DOHH2 (cell line): ENCODE data around the gene KIAA1549.

Experiments
- H3F3A ChIP-seq: fragments of 200-600 bp; sonication (generic), shearing (Covaris generic); 2 replicates; pipeline ENCODE4 v1.6.0; 2016; ENCODE audit warnings: antibody characterized with exemption, mild to moderate bottlenecking; ENCODE audit not compliant: control insufficient read depth, insufficient read depth
- H3K27ac ChIP-seq: fragments of 200-600 bp; sonication (generic); 2 replicates; pipeline ENCODE4 v1.5.1; 2014; ENCODE audit warnings: low read depth, mild to moderate bottlenecking, low read length, moderate library complexity
- H3K27me3 ChIP-seq: fragments of 200-600 bp; sonication (generic); 2 replicates; pipeline ENCODE4 v1.6.1; 2014; ENCODE audit warnings: mild to moderate bottlenecking, low read length, mixed read lengths; ENCODE audit not compliant: control insufficient read depth
- H3K36me3 ChIP-seq: fragments of 200-600 bp; sonication (generic); 2 replicates; pipeline ENCODE4 v1.6.1; 2014; ENCODE audit warnings: mild to moderate bottlenecking, low read length, moderate library complexity, mixed read lengths; ENCODE audit not compliant: control insufficient read depth
- H3K4me1 ChIP-seq: fragments of 200-600 bp; sonication (generic); 2 replicates; pipeline ENCODE4 v1.6.1; 2014; ENCODE audit warnings: mild to moderate bottlenecking, low read length, mixed read lengths; ENCODE audit not compliant: control insufficient read depth
- H3K4me2 ChIP-seq: fragments of 200-600 bp; sonication (generic); 2 replicates; pipeline ENCODE4 v1.6.0; 2014; ENCODE audit warnings: mild to moderate bottlenecking, low read length, moderate library complexity
- H3K4me3 ChIP-seq: fragments of 200-600 bp; sonication (generic); 2 replicates; pipeline ENCODE4 v1.5.1; 2014; ENCODE audit warnings: mild to moderate bottlenecking, low read length, mixed read lengths
- H3K79me2 ChIP-seq: fragments of 200-600 bp; sonication (generic); 2 replicates; pipeline ENCODE4 v1.6.1; 2014; ENCODE audit warnings: mild to moderate bottlenecking, low read length, mixed read lengths; ENCODE audit not compliant: control insufficient read depth
- H3K9me2 ChIP-seq: fragments of 200-600 bp; sonication (generic); replicated peaks from 2 replicates; pipeline ENCODE4 v1.6.1; 2014; ENCODE audit warnings: mild to moderate bottlenecking, low read length, mixed read lengths; ENCODE audit not compliant: control insufficient read depth
- H3K9me3 ChIP-seq: fragments of 200-600 bp; sonication (generic); 2 replicates; pipeline ENCODE4 v1.6.1; 2014; ENCODE audit warnings: antibody characterized with exemption, low read length, mixed read lengths; ENCODE audit not compliant: control insufficient read depth, insufficient read depth
- H4K20me1 ChIP-seq: fragments of 200-600 bp; sonication (generic); 2 replicates; pipeline ENCODE4 v1.6.0; 2014; ENCODE audit warnings: low read depth, mild to moderate bottlenecking, antibody characterized with exemption, low read length, moderate library complexity; ENCODE audit not compliant: control insufficient read depth, insufficient read depth
- EZH2phosphoT487 ChIP-seq: fragments of 200-600 bp; sonication (generic); IDR thresholded peaks from 2 replicates; pipeline ENCODE4 v1.6.1; 2017; ENCODE audit warnings: borderline replicate concordance, mild to moderate bottlenecking, antibody characterized with exemption, low read length, moderate library complexity, mixed read lengths
- TF ChIP-seq, protein P1 (sequence below): fragments of 200-600 bp; sonication (generic); IDR thresholded peaks from one replicate; pipeline ENCODE4 v1.5.1; 2014; ENCODE audit warnings: antibody characterized with exemption, mild to moderate bottlenecking, low read depth, low read length; ENCODE audit not compliant: poor library complexity, severe bottlenecking

KIAA1549 gene

DNA sequence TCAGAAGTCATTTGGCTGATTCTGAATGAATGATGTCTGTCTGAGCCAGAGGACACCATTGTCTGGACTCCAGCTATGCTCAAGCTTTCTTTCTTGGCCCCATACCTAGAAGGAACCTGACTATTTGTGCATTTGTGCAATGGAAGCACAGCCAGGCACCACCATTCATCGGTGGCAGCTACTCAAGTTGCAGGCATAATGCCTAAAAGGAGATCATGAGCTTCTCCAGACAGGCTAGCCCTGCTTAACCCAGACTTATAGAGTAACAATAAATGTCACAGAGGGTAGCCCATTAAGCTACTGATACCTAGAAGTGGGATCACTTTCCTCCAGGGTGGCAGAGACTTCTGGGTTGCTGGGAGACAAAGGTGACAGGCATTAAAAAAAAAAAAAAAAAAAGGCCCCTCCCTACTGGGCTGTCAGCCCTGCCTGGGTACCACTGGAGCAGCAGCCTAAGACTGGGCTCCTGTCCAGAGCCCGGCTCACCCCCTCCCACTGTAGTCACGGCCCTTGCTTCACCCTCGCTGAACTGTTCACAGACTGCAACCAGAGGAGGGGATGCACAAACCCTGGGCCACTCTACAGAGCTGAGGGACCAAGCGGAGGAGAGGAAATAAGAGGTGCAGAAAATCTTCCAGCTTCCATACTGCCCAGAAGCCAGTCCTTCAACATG lies 107.8 kb downstream of the KIAA1549 start:
- H3K27me3 ChIP-seq, result peaks cover 11% of the 10 kb centered on the region; the same call in 1 of the 2 replicates
- H3K9me2 ChIP-seq, result no peaks in the 10 kb centered on the region
- no peak overlapping the region for H3K4me2 ChIP-seq
- H3K27ac ChIP-seq, result no peak overlapping the region
- H4K20me1 ChIP-seq, result no peaks in the 10 kb centered on the region
- no peaks in the 10 kb centered on the region for H3K79me2 ChIP-seq
- H3K9me3 ChIP-seq, result no peaks in the 10 kb centered on the region
- no peaks in the 10 kb centered on the region for H3K4me1 ChIP-seq
- no peak overlapping the region for H3K4me3 ChIP-seq
- no peaks in the 10 kb centered on the region for H3K36me3 ChIP-seq
- H3F3A ChIP-seq, result no peaks in the 10 kb centered on the region
- TF ChIP-seq, protein P1, sequence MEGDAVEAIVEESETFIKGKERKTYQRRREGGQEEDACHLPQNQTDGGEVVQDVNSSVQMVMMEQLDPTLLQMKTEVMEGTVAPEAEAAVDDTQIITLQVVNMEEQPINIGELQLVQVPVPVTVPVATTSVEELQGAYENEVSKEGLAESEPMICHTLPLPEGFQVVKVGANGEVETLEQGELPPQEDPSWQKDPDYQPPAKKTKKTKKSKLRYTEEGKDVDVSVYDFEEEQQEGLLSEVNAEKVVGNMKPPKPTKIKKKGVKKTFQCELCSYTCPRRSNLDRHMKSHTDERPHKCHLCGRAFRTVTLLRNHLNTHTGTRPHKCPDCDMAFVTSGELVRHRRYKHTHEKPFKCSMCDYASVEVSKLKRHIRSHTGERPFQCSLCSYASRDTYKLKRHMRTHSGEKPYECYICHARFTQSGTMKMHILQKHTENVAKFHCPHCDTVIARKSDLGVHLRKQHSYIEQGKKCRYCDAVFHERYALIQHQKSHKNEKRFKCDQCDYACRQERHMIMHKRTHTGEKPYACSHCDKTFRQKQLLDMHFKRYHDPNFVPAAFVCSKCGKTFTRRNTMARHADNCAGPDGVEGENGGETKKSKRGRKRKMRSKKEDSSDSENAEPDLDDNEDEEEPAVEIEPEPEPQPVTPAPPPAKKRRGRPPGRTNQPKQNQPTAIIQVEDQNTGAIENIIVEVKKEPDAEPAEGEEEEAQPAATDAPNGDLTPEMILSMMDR, result no peak
- TF ChIP-seq EZH2phosphoT487, result no peak

DNA sequence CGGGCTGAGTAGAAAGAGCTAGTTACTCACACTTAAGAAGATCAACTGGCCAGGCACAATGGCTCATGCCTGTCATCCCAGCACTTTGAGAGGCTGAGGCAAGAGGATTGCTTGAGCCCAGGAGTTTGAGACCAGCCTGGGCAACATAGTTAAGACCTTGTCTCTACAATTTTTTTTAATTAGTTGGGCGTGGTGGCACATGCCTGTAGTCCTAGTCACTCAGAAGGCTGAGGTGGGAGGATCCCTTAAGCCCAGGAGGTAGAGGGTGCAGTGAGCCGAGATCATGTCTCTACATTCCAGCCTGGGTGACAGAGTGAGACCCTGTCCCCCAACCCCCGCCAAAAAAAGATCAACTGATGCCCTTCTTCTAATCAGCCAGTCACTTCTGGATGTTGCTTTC lies 108.6 kb downstream of the KIAA1549 start:
- Histone ChIP-seq H3K79me2 (no peaks in the 10 kb centered on the region), H4K20me1 (no peaks in the 10 kb centered on the region), H3K36me3 (no peaks in the 10 kb centered on the region), H3K9me3 (no peaks in the 10 kb centered on the region), H3K4me1 (no peaks in the 10 kb centered on the region), H3K4me3 (no peak overlapping the region), H3K9me2 (no peaks in the 10 kb centered on the region), H3K4me2 (no peak overlapping the region), H3F3A (no peaks in the 10 kb centered on the region), H3K27ac (no peak overlapping the region), H3K27me3 (peaks cover 11% of the 10 kb centered on the region; the same call in 1 of the 2 replicates)
- TF ChIP-seq, protein P1, result no peak
- no peak for TF ChIP-seq EZH2phosphoT487

DNA sequence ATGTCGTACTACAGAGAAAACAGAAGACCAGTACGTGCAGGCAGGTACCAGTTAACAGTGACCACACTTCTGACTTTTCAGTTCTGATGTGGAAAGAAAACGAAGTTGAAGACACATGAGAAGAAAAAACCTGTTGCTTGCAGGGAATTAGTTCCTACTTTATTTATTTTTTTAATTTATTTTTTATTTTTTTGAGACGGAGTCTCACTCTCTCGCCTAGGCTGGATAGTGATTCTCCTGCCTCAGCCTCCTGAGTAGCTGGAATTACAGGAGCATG lies 109.4 kb downstream of the KIAA1549 start:
- Histone ChIP-seq H3K9me2 (no peaks in the 10 kb centered on the region), H3K36me3 (no peaks in the 10 kb centered on the region)
- TF ChIP-seq EZH2phosphoT487, result no peak
- TF ChIP-seq, protein P1, result no peak

More for the DNA sequence above, 109.4 kb downstream of the KIAA1549 start:
- H3K79me2 ChIP-seq, result no peaks in the 10 kb centered on the region
- H3K9me3 ChIP-seq, result no peaks in the 10 kb centered on the region
- no peaks in the 10 kb centered on the region for H3K4me1 ChIP-seq
- no peak overlapping the region for H3K4me2 ChIP-seq
- no peaks in the 10 kb centered on the region for H3F3A ChIP-seq
- H3K4me3 ChIP-seq, result no peak overlapping the region
- no peak overlapping the region for H3K27ac ChIP-seq
- H3K27me3 ChIP-seq, result peaks cover 11% of the 10 kb centered on the region; the same call in 1 of the 2 replicates
- no peaks in the 10 kb centered on the region for H4K20me1 ChIP-seq
